Suprapubic skin (tissue), 4 donors: ENCODE measurements around the gene DCUN1D5. TPM values are rescaled to one million over a fixed set of nuclear protein-coding genes. Genes with fewer than 3 reads are reported as not detected.

Source experiments
- DNase-seq, 2 donors: peaks; one replicate each; pipeline ENCODE4 v3.0.0-alpha.2; 2019; ENCODE audit warnings: low spot score in 2 of 2
- H3K27ac ChIP-seq: fragments of 200-600 bp; sonication (generic); one replicate; pipeline ENCODE4 v1.5.1; 2019
- H3K27me3 ChIP-seq: fragments of 200-600 bp; sonication (generic); one replicate; pipeline ENCODE4 v1.5.1; 2019
- H3K36me3 ChIP-seq: fragments of 200-600 bp; sonication (generic); one replicate; pipeline ENCODE4 v1.5.1; 2019
- H3K4me1 ChIP-seq: fragments of 200-600 bp; sonication (generic); one replicate; pipeline ENCODE4 v1.5.1; 2019
- H3K4me3 ChIP-seq: fragments of 200-600 bp; sonication (generic); one replicate; pipeline ENCODE4 v1.5.1; 2019; ENCODE audit warnings: mild to moderate bottlenecking
- H3K9me3 ChIP-seq: fragments of 200-600 bp; sonication (generic); one replicate; pipeline ENCODE4 v1.5.1; 2019
- EP300 ChIP-seq: sonication (generic); formaldehyde crosslinking; IDR thresholded peaks from one replicate; pipeline ENCODE4 v1.6.1; 2017; ENCODE audit warnings: antibody characterized with exemption
- POLR2A ChIP-seq, 2 donors: fragments of 450-650 bp; IDR thresholded peaks; one replicate each; pipeline ENCODE4 v1.6.1; 2017; ENCODE audit warnings: antibody characterized with exemption in 2 of 2, mild to moderate bottlenecking in 2 of 2, moderate library complexity in 2 of 2
- POLR2AphosphoS5 ChIP-seq, 3 donors: sonication (generic); formaldehyde crosslinking; IDR thresholded peaks; one replicate each; pipeline ENCODE4 v1.6.1; 2017; ENCODE audit warnings: antibody characterized with exemption in 3 of 3
- WGBS: methylation state at CpG from one replicate; pipeline ENCODE4 v1.1.5; 2018; 5-methylcytosine and 5-hydroxymethylcytosine counted together
- total RNA-seq, 4 donors: library from RNA; depleted of rRNA; stranded (reverse); fragments of >200 nt; gene quantifications; one replicate each; pipeline ENCODE4 v1.1.0, GENCODE V29; 2016
- TF ChIP-seq, protein P1 (sequence below), 2 donors: fragments of 200-600 bp in 1 of 2; fragments of 450-650 bp in 1 of 2; sonication (generic) in 1 of 2; IDR thresholded peaks; one replicate each; pipeline ENCODE4 v1.5.1; 2016 to 2019; ENCODE audit warnings: antibody characterized with exemption in 2 of 2, mild to moderate bottlenecking in 1 of 2, moderate library complexity in 1 of 2

DCUN1D5 gene
- total RNA-seq, 4 donors from 2014 or later: 31.2 to 72.2 (median 49.0) TPM

DNA sequence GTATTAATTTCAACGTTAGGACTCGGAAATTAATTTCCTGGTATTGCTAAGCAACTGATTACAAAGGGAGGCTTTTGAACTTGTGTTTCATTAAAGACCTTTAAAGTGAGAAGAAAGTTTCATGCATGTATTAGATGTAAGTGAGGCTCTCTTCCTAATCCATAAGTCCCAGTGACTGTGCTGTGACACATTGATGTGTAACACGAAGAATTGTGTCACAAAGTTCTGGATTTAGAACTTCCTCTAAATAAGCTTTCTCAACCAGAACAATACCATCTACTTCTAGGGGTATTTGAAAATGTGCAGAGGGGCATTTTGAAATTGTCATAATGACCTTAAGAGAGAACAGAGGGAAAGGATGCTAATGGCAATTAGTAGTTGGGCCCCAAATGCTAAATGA lies 14.4 kb downstream of the DCUN1D5 start:
- Histone ChIP-seq H3K27me3 (no peaks in the 10 kb centered on the region), H3K27ac (no peak overlapping the region), H3K4me3 (no peak overlapping the region), H3K9me3 (no peaks in the 10 kb centered on the region), H3K36me3 (peaks cover 61% of the 10 kb centered on the region), H3K4me1 (no peaks in the 10 kb centered on the region)
- TF ChIP-seq, protein P1, sequence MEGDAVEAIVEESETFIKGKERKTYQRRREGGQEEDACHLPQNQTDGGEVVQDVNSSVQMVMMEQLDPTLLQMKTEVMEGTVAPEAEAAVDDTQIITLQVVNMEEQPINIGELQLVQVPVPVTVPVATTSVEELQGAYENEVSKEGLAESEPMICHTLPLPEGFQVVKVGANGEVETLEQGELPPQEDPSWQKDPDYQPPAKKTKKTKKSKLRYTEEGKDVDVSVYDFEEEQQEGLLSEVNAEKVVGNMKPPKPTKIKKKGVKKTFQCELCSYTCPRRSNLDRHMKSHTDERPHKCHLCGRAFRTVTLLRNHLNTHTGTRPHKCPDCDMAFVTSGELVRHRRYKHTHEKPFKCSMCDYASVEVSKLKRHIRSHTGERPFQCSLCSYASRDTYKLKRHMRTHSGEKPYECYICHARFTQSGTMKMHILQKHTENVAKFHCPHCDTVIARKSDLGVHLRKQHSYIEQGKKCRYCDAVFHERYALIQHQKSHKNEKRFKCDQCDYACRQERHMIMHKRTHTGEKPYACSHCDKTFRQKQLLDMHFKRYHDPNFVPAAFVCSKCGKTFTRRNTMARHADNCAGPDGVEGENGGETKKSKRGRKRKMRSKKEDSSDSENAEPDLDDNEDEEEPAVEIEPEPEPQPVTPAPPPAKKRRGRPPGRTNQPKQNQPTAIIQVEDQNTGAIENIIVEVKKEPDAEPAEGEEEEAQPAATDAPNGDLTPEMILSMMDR (IDR thresholded peaks at IDR 0.05): no peak
- TF ChIP-seq POLR2A (IDR thresholded peaks at IDR 0.05) (no peak), POLR2AphosphoS5 (IDR thresholded peaks at IDR 0.05) (no peak), EP300 (no peak)
- WGBS: 94% methylated on average over 3 of the region's 3 CpGs
- no peak for DNase-seq

DNA sequence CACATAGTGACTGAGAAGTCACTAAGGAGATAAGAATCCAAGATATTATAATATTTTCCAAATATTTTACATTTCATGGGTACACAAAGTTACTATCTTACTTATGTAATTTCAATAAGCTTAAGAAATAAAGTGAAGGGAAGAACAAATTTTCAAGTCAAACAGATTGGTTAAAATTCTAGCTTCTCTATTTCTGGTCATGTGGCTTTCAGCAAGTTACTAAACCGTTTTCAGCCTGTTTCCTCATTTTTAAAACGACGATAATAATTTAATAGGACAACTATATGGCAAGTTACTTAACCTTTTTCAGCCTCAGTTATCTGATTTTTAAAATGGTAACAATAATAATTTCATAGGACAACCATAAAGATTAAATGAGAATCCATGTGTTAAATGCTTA lies 15.6 kb downstream of the DCUN1D5 start:
- H3K27ac ChIP-seq: no peak overlapping the region
- DNase-seq: no peak
- H3K4me3 ChIP-seq: no peak overlapping the region
- no peak for TF ChIP-seq EP300
- no peak for TF ChIP-seq POLR2AphosphoS5 (IDR thresholded peaks at IDR 0.05)
- TF ChIP-seq, protein P1 (IDR thresholded peaks at IDR 0.05): no peak
- no peak for TF ChIP-seq POLR2A (IDR thresholded peaks at IDR 0.05)
- H3K27me3 ChIP-seq: no peaks in the 10 kb centered on the region
- no peaks in the 10 kb centered on the region for H3K9me3 ChIP-seq
- peaks cover 56% of the 10 kb centered on the region for H3K36me3 ChIP-seq
- H3K4me1 ChIP-seq: no peaks in the 10 kb centered on the region
- WGBS: 90% methylated on average over 3 of the region's 3 CpGs

DNA sequence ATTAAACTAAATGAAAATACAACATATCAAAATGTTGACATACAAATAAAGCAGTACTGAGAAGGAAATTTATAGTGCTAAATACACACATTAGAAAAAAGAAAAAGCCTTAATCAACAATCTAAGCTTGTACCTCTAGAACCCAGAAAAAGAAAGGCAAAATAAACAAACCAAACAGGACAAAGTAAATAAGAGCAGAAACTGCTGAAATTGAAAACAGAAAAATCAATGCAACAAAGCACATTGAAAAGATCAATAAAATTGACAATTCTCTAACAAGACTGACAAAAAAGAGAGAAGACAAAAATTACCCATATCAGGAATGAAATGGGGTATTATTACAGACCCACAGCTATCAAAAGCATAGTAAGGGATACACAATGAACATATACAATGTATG lies 21.0 kb downstream of the DCUN1D5 start:
- Histone ChIP-seq H3K36me3 (peaks cover 22% of the 10 kb centered on the region), H3K27ac (no peak overlapping the region), H3K27me3 (no peaks in the 10 kb centered on the region), H3K4me3 (no peak overlapping the region), H3K9me3 (no peaks in the 10 kb centered on the region), H3K4me1 (no peaks in the 10 kb centered on the region)
- no peak for DNase-seq
- TF ChIP-seq EP300 (no peak), POLR2AphosphoS5 (IDR thresholded peaks at IDR 0.05) (no peak), POLR2A (IDR thresholded peaks at IDR 0.05) (no peak)
- TF ChIP-seq, protein P1 (IDR thresholded peaks at IDR 0.05): no peak

DNA sequence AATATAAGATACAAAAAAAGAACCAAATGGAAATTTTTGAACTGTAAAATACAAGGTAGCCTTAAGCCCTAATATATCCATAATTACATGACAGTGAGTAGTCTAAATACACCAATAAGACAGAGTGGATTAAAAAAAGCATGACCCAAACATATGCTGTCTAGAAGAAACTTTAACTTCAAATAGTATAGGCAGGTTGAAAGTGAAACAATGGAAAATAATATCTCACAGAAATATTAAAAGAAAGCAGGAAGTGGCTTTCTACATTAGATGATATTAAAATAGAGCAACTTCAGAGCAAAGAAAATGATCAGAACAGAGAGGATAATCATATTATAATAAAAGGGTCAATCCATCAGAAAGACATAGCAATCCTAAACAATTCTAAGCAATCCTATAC lies 21.8 kb downstream of the DCUN1D5 start:
- H3K36me3 ChIP-seq: peaks cover 25% of the 10 kb centered on the region
- TF ChIP-seq POLR2AphosphoS5 (IDR thresholded peaks at IDR 0.05): no peak
- TF ChIP-seq EP300: no peak
- TF ChIP-seq, protein P1 (IDR thresholded peaks at IDR 0.05): no peak
- TF ChIP-seq POLR2A (IDR thresholded peaks at IDR 0.05): no peak

DNA sequence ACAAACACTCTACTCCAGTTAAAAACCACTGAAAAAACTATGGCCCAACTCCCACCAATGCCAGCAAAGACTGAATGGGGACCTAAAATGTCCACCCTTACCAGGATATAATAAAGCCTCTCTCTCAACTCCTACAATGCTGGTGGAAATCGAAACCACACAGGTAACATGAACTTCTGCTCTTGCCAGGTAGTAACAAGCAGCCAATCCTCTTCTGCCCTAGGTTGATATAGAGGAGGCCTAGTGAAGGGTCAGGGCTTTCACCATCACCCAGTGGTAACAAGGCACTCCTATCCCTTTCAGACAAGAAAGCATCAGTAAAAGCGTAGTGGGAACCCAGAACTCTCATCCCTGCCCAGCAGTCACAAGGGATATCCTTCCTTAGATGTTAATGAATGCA lies 22.6 kb downstream of the DCUN1D5 start:
- H3K9me3 ChIP-seq: no peaks in the 10 kb centered on the region
- no peak overlapping the region for H3K27ac ChIP-seq
- no peak for DNase-seq
- no peaks in the 10 kb centered on the region for H3K27me3 ChIP-seq
- TF ChIP-seq, protein P1 (IDR thresholded peaks at IDR 0.05): no peak
- TF ChIP-seq POLR2A (IDR thresholded peaks at IDR 0.05): no peak
- TF ChIP-seq EP300: no peak
- TF ChIP-seq POLR2AphosphoS5 (IDR thresholded peaks at IDR 0.05): no peak
- H3K4me3 ChIP-seq: no peak overlapping the region
- no peaks in the 10 kb centered on the region for H3K4me1 ChIP-seq
- WGBS: 81% methylated on average over 2 of the region's 2 CpGs
- peaks cover 21% of the 10 kb centered on the region for H3K36me3 ChIP-seq

More for the DNA sequence above, 21.8 kb downstream of the DCUN1D5 start:
- Histone ChIP-seq H3K27ac (no peak overlapping the region), H3K4me3 (no peak overlapping the region), H3K27me3 (no peaks in the 10 kb centered on the region), H3K4me1 (no peaks in the 10 kb centered on the region), H3K9me3 (no peaks in the 10 kb centered on the region)
- no peak for DNase-seq
